Activated naive CD4-positive, alpha-beta T cell treated with anti-CD3 and anti-CD28 coated beads, Interleukin-2, amount 50 U/mL, for 72 hours (primary cell): ENCODE measurements around the gene LDAF1. TPM values are rescaled to one million over a fixed set of nuclear protein-coding genes. Genes with fewer than 3 reads are reported as not detected.
"Not testable (repeated sequence)": the region's sequence is repeated elsewhere in the genome, so short reads cannot be mapped to it uniquely, and the experiment has no call there.

ENCODE experiments used
- ATAC-seq, 2 donors: fragments of 150-1000 bp; cut with Tn5 transposase; 2 replicates each; pipeline ENCODE4 v1.10.0; 2021; ENCODE audit warnings: mild to moderate bottlenecking in 2 of 2, moderate library complexity in 2 of 2
- DNase-seq, 2 donors: peaks; one replicate each; pipeline ENCODE4 v3.0.0; 2021 to 2022; ENCODE audit warnings: low spot score in 2 of 2
- H3K27ac Mint-ChIP-seq, 2 donors: one replicate each; pipeline ENCODE4 v1.8.0; 2022; ENCODE audit warnings: mild to moderate bottlenecking in 2 of 2, mixed read lengths in 2 of 2
- H3K36me3 Mint-ChIP-seq, 2 donors: one replicate each; pipeline ENCODE4 v1.8.0; 2022; ENCODE audit warnings: mixed read lengths in 2 of 2
- H3K9me3 Mint-ChIP-seq, 2 donors: one replicate each; pipeline ENCODE4 v1.8.0; 2022; ENCODE audit warnings: mixed read lengths in 2 of 2
- total RNA-seq, 2 donors: library from RNA; stranded (reverse); gene quantifications; one replicate each; pipeline ENCODE4 v1.2.3, GENCODE V29; 2022

Gene LDAF1
- total RNA-seq, 2 donors from 2014 or later = 15.3 to 33.6 TPM

- Mint-ChIP-seq H3K27ac (no peak overlapping the region), H3K36me3 (peaks cover 28 to 65% of the 10 kb centered on the region in 2 donors), H3K9me3 (peaks cover 8 to 14% of the 10 kb centered on the region in 2 donors)
- ATAC-seq (no peak), DNase-seq (no peak)
These were observed 20.9 kb downstream of the LDAF1 start for GRCh38 chr16:21179126-21179982.

GRCh38 chr16:21179983-21180365 is 21.5 kb downstream of the LDAF1 start:
- peaks cover 12 to 20% of the 10 kb centered on the region in 2 donors for H3K9me3 Mint-ChIP-seq
- ATAC-seq = no peak
- peaks cover 33 to 68% of the 10 kb centered on the region in 2 donors for H3K36me3 Mint-ChIP-seq
- no peak overlapping the region for H3K27ac Mint-ChIP-seq
- DNase-seq = no peak

GRCh38 chr16:21183995-21184394 is 25.5 kb downstream of the LDAF1 start:
- H3K9me3 Mint-ChIP-seq = peaks cover 12 to 25% of the 10 kb centered on the region in 2 donors
- ATAC-seq (no peak), DNase-seq (no peak)
- peaks cover 24 to 59% of the 10 kb centered on the region in 2 donors for H3K36me3 Mint-ChIP-seq
- peak overlapping the region in 1 of 2 donors; percentile 33 for H3K27ac Mint-ChIP-seq

GRCh38 chr16:21184834-21185233 is 26.4 kb downstream of the LDAF1 start:
- Mint-ChIP-seq H3K36me3 (peaks cover 18 to 53% of the 10 kb centered on the region in 2 donors), H3K9me3 (peaks cover 12 to 25% of the 10 kb centered on the region in 2 donors), H3K27ac (peak overlapping the region in 1 of 2 donors; percentile 33)
- DNase-seq (peak in 1 of 2 donors; percentile 79), ATAC-seq (peak; percentile 58 to 92)

- Mint-ChIP-seq H3K27ac (peak overlapping the region; percentile 33 to 72), H3K9me3 (peaks cover 12 to 25% of the 10 kb centered on the region in 2 donors), H3K36me3 (peaks cover 18 to 49% of the 10 kb centered on the region in 2 donors)
- no peak for ATAC-seq
- DNase-seq = no peak
These were observed 27.3 kb downstream of the LDAF1 start for GRCh38 chr16:21185659-21186325.

- no peak for DNase-seq
- ATAC-seq = no peak
- H3K27ac Mint-ChIP-seq = no peak overlapping the region
- H3K36me3 Mint-ChIP-seq = peaks cover 16 to 43% of the 10 kb centered on the region in 2 donors
- peaks cover 12 to 25% of the 10 kb centered on the region in 2 donors for H3K9me3 Mint-ChIP-seq
These were observed 27.8 kb downstream of the LDAF1 start for GRCh38 chr16:21186326-21186691.

- ATAC-seq (no peak), DNase-seq (no peak)
- no peak overlapping the region for H3K27ac Mint-ChIP-seq
- H3K36me3 Mint-ChIP-seq = peaks cover 5 to 18% of the 10 kb centered on the region in 2 donors
- peaks cover 4 to 11% of the 10 kb centered on the region in 2 donors for H3K9me3 Mint-ChIP-seq
These were observed 30.8 kb downstream of the LDAF1 start for GRCh38 chr16:21189311-21189710.

GRCh38 chr16:21190013-21190412 is 31.5 kb downstream of the LDAF1 start:
- H3K27ac Mint-ChIP-seq = no peak overlapping the region
- peaks cover 0 to 11% of the 10 kb centered on the region in 2 donors for H3K36me3 Mint-ChIP-seq
- H3K9me3 Mint-ChIP-seq = peaks cover 0 to 4% of the 10 kb centered on the region in 2 donors
- no peak for DNase-seq
- ATAC-seq = no peak

- ATAC-seq = no peak
- no peak for DNase-seq
- Mint-ChIP-seq H3K36me3 (peaks cover 0 to 5% of the 10 kb centered on the region in 2 donors), H3K27ac (no peak overlapping the region), H3K9me3 (no peaks in the 10 kb centered on the region)
These were observed 32.1 kb downstream of the LDAF1 start for GRCh38 chr16:21190599-21190998.

GRCh38 chr16:21192991-21193390 is 34.5 kb downstream of the LDAF1 start:
- Mint-ChIP-seq H3K27ac (no peak overlapping the region), H3K36me3 (no peaks in the 10 kb centered on the region), H3K9me3 (no peaks in the 10 kb centered on the region)
- no peak for DNase-seq
- ATAC-seq = no peak

GRCh38 chr16:21194771-21195301 is 36.4 kb downstream of the LDAF1 start:
- no peaks in the 10 kb centered on the region for H3K36me3 Mint-ChIP-seq
- no peaks in the 10 kb centered on the region for H3K9me3 Mint-ChIP-seq
- peak in 1 of 2 donors; percentile 78 for ATAC-seq
- no peak overlapping the region for H3K27ac Mint-ChIP-seq
- peak in 1 of 2 donors; percentile 4 for DNase-seq

- not testable (repeated sequence) for H3K27ac Mint-ChIP-seq, ATAC-seq, DNase-seq, H3K9me3 Mint-ChIP-seq, H3K36me3 Mint-ChIP-seq
These were observed 36.9 kb downstream of the LDAF1 start for GRCh38 chr16:21195330-21195729.

GRCh38 chr16:21197112-21197511 is 38.6 kb downstream of the LDAF1 start:
- no peak for ATAC-seq
- H3K36me3 Mint-ChIP-seq = no peaks in the 10 kb centered on the region
- no peak for DNase-seq

GRCh38 chr16:21197621-21198020 is 39.1 kb downstream of the LDAF1 start:
- Mint-ChIP-seq H3K9me3 (no peaks in the 10 kb centered on the region), H3K36me3 (no peaks in the 10 kb centered on the region), H3K27ac (no peak overlapping the region)
- no peak for DNase-seq
- no peak for ATAC-seq

More at GRCh38 chr16:21197112-21197511, 38.6 kb downstream of the LDAF1 start:
- H3K9me3 Mint-ChIP-seq = no peaks in the 10 kb centered on the region
- H3K27ac Mint-ChIP-seq = no peak overlapping the region

GRCh38 chr16:21199607-21200218 is 41.2 kb downstream of the LDAF1 start:
- Mint-ChIP-seq H3K27ac (no peak overlapping the region), H3K36me3 (no peaks in the 10 kb centered on the region), H3K9me3 (no peaks in the 10 kb centered on the region)
- no peak for ATAC-seq
- no peak for DNase-seq

- ATAC-seq (no peak), DNase-seq (no peak)
- Mint-ChIP-seq H3K9me3 (no peaks in the 10 kb centered on the region), H3K36me3 (no peaks in the 10 kb centered on the region), H3K27ac (no peak overlapping the region)
These were observed 44.8 kb downstream of the LDAF1 start for GRCh38 chr16:21203155-21203797.
